Measurements from ENCODE around the gene CYP20A1. TPM values are rescaled to one million over a fixed set of nuclear protein-coding genes. Genes with fewer than 3 reads are reported as not detected.

Gene CYP20A1
- total and polyA plus RNA-seq, 9 of the 15 experiments (the other 6 are each of a cell fraction or from before 2014, with no cell fraction given) = 10.3 to 31.7 (median 12.4) TPM

GRCh38 chr2:203347375-203347774 lies 108.6 kb downstream of the CYP20A1 start (continued):
- TF ChIP-seq ZNF766 (CRISPR knock-in tag; conservative IDR thresholded peaks at IDR 0.05) = 0 out of 2 replicates have a peak, but pooled peaks have one; percentile 34
- peak; percentile 50; the same call in 1 of the 2 replicates for TF ChIP-seq EP300 (IDR thresholded peaks at IDR 0.05; ENCODE audit: low read length)
- TF ChIP-seq CBFA2T2 (conservative IDR thresholded peaks at IDR 0.05) = peak; percentile 84
- peak; percentile 83 for TF ChIP-seq TAL1 (IDR thresholded peaks at IDR 0.05)
- peak; percentile 70 for TF ChIP-seq MTA2 (IDR thresholded peaks at IDR 0.05; ENCODE audit: low read depth)
- TF ChIP-seq THRAP3 (IDR thresholded peaks at IDR 0.05; ENCODE audit: borderline replicate concordance) = no peak
- no peak for TF ChIP-seq ZNF354B (CRISPR knock-in tag; IDR thresholded peaks at IDR 0.05)
- peak; percentile 43; the same call in 1 of the 2 replicates for TF ChIP-seq PML (IDR thresholded peaks at IDR 0.05; ENCODE audit: low read length)
- no peak for TF ChIP-seq HNRNPK (IDR thresholded peaks at IDR 0.05; ENCODE audit: low read depth, low read length, poor library complexity, severe bottlenecking)
- TF ChIP-seq MECOM (CRISPR knock-in tag; IDR thresholded peaks at IDR 0.05) = no peak
- no peak for TF ChIP-seq PBX2 (CRISPR knock-in tag; IDR thresholded peaks at IDR 0.05; ENCODE audit: low read depth)
- TF ChIP-seq PBX2 (tag; conservative IDR thresholded peaks at IDR 0.05; ENCODE audit: low read depth) = peak; percentile 67
- peak; percentile 77 for TF ChIP-seq MEIS2 (IDR thresholded peaks at IDR 0.05; ENCODE audit: partially characterized antibody)
- peak; percentile 65 for TF ChIP-seq NCOR1 (IDR thresholded peaks at IDR 0.05)
- TF ChIP-seq ZNF436 (CRISPR knock-in tag; IDR thresholded peaks at IDR 0.05) = no peak
- no peak for TF ChIP-seq TGIF2 (CRISPR knock-in tag; IDR thresholded peaks at IDR 0.05)
- TF ChIP-seq ZNF589 (CRISPR knock-in tag; IDR thresholded peaks at IDR 0.05; ENCODE audit: low read depth) = 0 out of 2 replicates have a peak, but pooled peaks have one; percentile 43
- TF ChIP-seq SMARCC2 (IDR thresholded peaks at IDR 0.05; ENCODE audit: low read depth) = 0 out of 2 replicates have a peak, but pooled peaks have one; percentile 30
- peak; percentile 82 for TF ChIP-seq TCF3 (CRISPR knock-in tag; IDR thresholded peaks at IDR 0.05)
- peak; percentile 40; the same call in 1 of the 2 replicates for TF ChIP-seq FOXM1 (IDR thresholded peaks at IDR 0.05; ENCODE audit: low read depth)
- no peak for TF ChIP-seq FOXM1 (CRISPR knock-in tag; IDR thresholded peaks at IDR 0.05; ENCODE audit: low read depth)
- peak; percentile 90 for TF ChIP-seq TEAD4 (IDR thresholded peaks at IDR 0.05; ENCODE audit: low read length)
- no peak for TF ChIP-seq TEAD4 (CRISPR knock-in tag; IDR thresholded peaks at IDR 0.05; ENCODE audit: borderline replicate concordance)
- TF ChIP-seq CCNT2 (IDR thresholded peaks at IDR 0.05; ENCODE audit: borderline replicate concordance, extremely low read depth, insufficient read length, low read depth, low read length) = no peak
- TF ChIP-seq ARID1B (IDR thresholded peaks at IDR 0.05) = peak; percentile 84

All from K562 (cell line).